Measurements from ENCODE around the gene ACTR1B. TPM values are rescaled to one million over a fixed set of nuclear protein-coding genes. Genes with fewer than 3 reads are reported as not detected.

The ACTR1B gene
- total RNA-seq, 1 experiment from 2014 or later: 33.8 TPM

DNA sequence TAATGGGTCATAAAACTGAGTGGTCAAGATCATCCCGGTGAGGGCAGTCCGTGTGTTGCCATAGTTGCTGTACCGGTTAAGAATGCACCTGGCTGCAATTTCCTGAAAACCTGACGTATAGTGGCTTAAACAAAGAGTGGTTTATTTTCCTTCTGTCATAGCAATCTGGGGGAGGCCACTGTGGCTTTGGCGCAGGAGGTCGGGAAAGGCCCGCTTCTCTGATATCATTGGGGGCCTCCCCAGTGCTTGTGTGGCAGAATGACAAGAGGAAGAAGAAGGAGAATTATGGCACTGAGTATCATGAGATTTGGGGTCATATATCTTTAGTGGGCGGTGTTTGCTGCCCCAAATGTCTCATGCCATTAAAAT is 10.1 kb upstream of the ACTR1B start:
- Histone ChIP-seq H3K79me2 (ENCODE audit: insufficient read depth, low read length) (no peaks in the 10 kb centered on the region), H2AFZ (ENCODE audit: low read length) (no peak overlapping the region), H2BK12ac (ENCODE audit: insufficient read length, low read depth, low read length) (no peak overlapping the region), H4K5ac (ENCODE audit: insufficient read length, low read depth, low read length) (no peak overlapping the region), H3K23ac (ENCODE audit: insufficient read length, low read depth, low read length) (no peak overlapping the region), H3K9me3 (ENCODE audit: control insufficient read depth, low read depth, low read length) (no peaks in the 10 kb centered on the region), H3K4me2 (ENCODE audit: insufficient read depth, insufficient read length, low read length) (no peak overlapping the region), H3T11ph (ENCODE audit: low read length) (no peak overlapping the region), H4K20me1 (ENCODE audit: control insufficient read depth, insufficient read depth, insufficient read length) (no peaks in the 10 kb centered on the region), H3K4me1 (ENCODE audit: insufficient read depth, low read length) (no peaks in the 10 kb centered on the region), H2BK15ac (ENCODE audit: low read depth, low read length) (no peak overlapping the region), H3K27ac (ENCODE audit: insufficient read length, low read depth, low read length) (no peak overlapping the region), H3K56ac (ENCODE audit: insufficient read length, low read depth, low read length) (no peak overlapping the region), H2BK20ac (ENCODE audit: low read depth, low read length, poor library complexity, severe bottlenecking) (no peak overlapping the region), H3K79me1 (ENCODE audit: insufficient read depth, low read depth, low read length, poor library complexity, severe bottlenecking) (no peaks in the 10 kb centered on the region), H2AK5ac (ENCODE audit: insufficient read length, low read length) (no peak overlapping the region), H4K8ac (replicated peaks; ENCODE audit: insufficient read length, low read depth, low read length) (no peak overlapping the region), H4K91ac (ENCODE audit: insufficient read length, low read depth, low read length) (no peak overlapping the region), H2BK120ac (ENCODE audit: low read depth, low read length, poor library complexity, severe bottlenecking) (no peak overlapping the region), H2BK5ac (ENCODE audit: insufficient read length, low read length) (no peak overlapping the region), H3K14ac (ENCODE audit: insufficient read depth, low read length) (no peak overlapping the region), H3K23me2 (ENCODE audit: insufficient read length, low read depth, low read length, poor library complexity, severe bottlenecking) (no peaks in the 10 kb centered on the region), H3K27me3 (ENCODE audit: insufficient read depth, low read length) (no peaks in the 10 kb centered on the region; the same call in 1 of the 2 replicates), H3K9ac (ENCODE audit: extremely low read depth, insufficient read length, low read length) (no peak overlapping the region), H3K4ac (ENCODE audit: low read depth, low read length) (no peak overlapping the region), H3K18ac (ENCODE audit: insufficient read length, low read depth, low read length) (no peak overlapping the region)
- no peaks in the 10 kb centered on the region for H3K27me3 Mint-ChIP-seq (ENCODE audit: low read depth)
- WGBS (ENCODE audit: extremely low coverage, insufficient read length, low lambda C conversion rate): no CpG with 5 or more reads among the region's 8 CpGs
- peak overlapping the region in 1 of 3 experiments; percentile 20; a peak in 2 of 7 replicates for H3K27ac Mint-ChIP-seq
- TF ChIP-seq, protein P1, sequence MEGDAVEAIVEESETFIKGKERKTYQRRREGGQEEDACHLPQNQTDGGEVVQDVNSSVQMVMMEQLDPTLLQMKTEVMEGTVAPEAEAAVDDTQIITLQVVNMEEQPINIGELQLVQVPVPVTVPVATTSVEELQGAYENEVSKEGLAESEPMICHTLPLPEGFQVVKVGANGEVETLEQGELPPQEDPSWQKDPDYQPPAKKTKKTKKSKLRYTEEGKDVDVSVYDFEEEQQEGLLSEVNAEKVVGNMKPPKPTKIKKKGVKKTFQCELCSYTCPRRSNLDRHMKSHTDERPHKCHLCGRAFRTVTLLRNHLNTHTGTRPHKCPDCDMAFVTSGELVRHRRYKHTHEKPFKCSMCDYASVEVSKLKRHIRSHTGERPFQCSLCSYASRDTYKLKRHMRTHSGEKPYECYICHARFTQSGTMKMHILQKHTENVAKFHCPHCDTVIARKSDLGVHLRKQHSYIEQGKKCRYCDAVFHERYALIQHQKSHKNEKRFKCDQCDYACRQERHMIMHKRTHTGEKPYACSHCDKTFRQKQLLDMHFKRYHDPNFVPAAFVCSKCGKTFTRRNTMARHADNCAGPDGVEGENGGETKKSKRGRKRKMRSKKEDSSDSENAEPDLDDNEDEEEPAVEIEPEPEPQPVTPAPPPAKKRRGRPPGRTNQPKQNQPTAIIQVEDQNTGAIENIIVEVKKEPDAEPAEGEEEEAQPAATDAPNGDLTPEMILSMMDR (conservative IDR thresholded peaks at IDR 0.05): no peak
- H3K4me1 Mint-ChIP-seq: peaks cover 6 to 10% of the 10 kb centered on the region in 2 experiments
- no peak for DNase-seq
- H3K36me3 Mint-ChIP-seq (ENCODE audit: insufficient read depth in 1 of 3, low read depth in 3 of 3): peaks cover 0 to 20% (median 2%) of the 10 kb centered on the region in 3 experiments; a peak in 2 of 7 replicates
- peaks cover 6 to 13% of the 10 kb centered on the region in 2 experiments; a peak in 3 of 5 replicates for H3K9me3 Mint-ChIP-seq
- no peak overlapping the region for H3K4me3 Mint-ChIP-seq
